Esophagus muscularis mucosa (tissue), 4 donors: ENCODE data around the gene TCEAL7. TPM values are rescaled to one million over a fixed set of nuclear protein-coding genes. Genes with fewer than 3 reads are reported as not detected.

Experiments
- DNase-seq: peaks from one replicate; pipeline ENCODE4 v3.0.0-alpha.2; 2017; ENCODE audit errors: extremely low spot score
- H3K27ac ChIP-seq, 4 donors: fragments of 200-600 bp; sonication (generic); replicated peaks in 1 of 4; 1 replicate in 3 of 4; 2 replicates in 1 of 4; pipeline ENCODE4 v1.5.1; 2016 to 2019; ENCODE audit warnings: mild to moderate bottlenecking in 1 of 4
- H3K27me3 ChIP-seq, 4 donors: fragments of 200-600 bp; sonication (generic); one replicate each; pipeline versions ENCODE4 v1.5.1 to v1.6.0; 2016 to 2019
- H3K36me3 ChIP-seq, 4 donors: fragments of 200-600 bp; sonication (generic); one replicate each; pipeline ENCODE4 v1.5.1; 2016 to 2019
- H3K4me1 ChIP-seq, 4 donors: fragments of 200-600 bp; sonication (generic); one replicate each; pipeline ENCODE4 v1.5.1; 2016 to 2019
- H3K4me3 ChIP-seq, 4 donors: fragments of 200-600 bp; sonication (generic); 1 replicate in 2 of 4; 2 replicates in 2 of 4; pipeline ENCODE4 v1.5.1; 2016 to 2019; ENCODE audit warnings: mild to moderate bottlenecking in 4 of 4, moderate library complexity in 1 of 4
- H3K9me3 ChIP-seq, 4 donors: fragments of 200-600 bp; sonication (generic); 1 replicate in 3 of 4; 2 replicates in 1 of 4; pipeline ENCODE4 v1.5.1; 2016 to 2019
- EP300 ChIP-seq: sonication (generic); formaldehyde crosslinking; IDR thresholded peaks from one replicate; pipeline ENCODE4 v1.6.1; 2017; ENCODE audit warnings: antibody characterized with exemption
- POLR2A ChIP-seq: fragments of 450-650 bp; IDR thresholded peaks from one replicate; pipeline ENCODE4 v1.6.1; 2017; ENCODE audit warnings: antibody characterized with exemption, moderate library complexity, mild to moderate bottlenecking, low read depth
- POLR2AphosphoS5 ChIP-seq, 2 donors: sonication (generic); formaldehyde crosslinking; IDR thresholded peaks; one replicate each; pipeline ENCODE4 v1.6.1; 2017; ENCODE audit warnings: antibody characterized with exemption in 2 of 2
- WGBS: methylation state at CpG from one replicate; pipeline ENCODE4 v1.1.5; 2018; 5-methylcytosine and 5-hydroxymethylcytosine counted together
- intact Hi-C: fragments of 100-400 bp; cut with DNase I; formaldehyde crosslinking; loops from one replicate; pipeline ENCODE4 v1.15.1; 2023
- total RNA-seq, 4 donors: library from RNA; depleted of rRNA; stranded (reverse); fragments of >200 nt; gene quantifications; one replicate each; pipeline versions ENCODE4 v1.1.0 to v1.2.1, GENCODE V29; 2016
- TF ChIP-seq, protein P1 (sequence below), 3 experiments: fragments of 200-600 bp in 2 of 3; fragments of 450-650 bp in 1 of 3; sonication (generic) in 2 of 3; IDR thresholded peaks; one replicate each; pipeline ENCODE4 v1.5.1; 2017 to 2019; ENCODE audit warnings: antibody characterized with exemption in 3 of 3, mild to moderate bottlenecking in 2 of 3, moderate library complexity in 1 of 3

Gene TCEAL7
- total RNA-seq, 4 donors from 2014 or later = 8.2 to 12.9 (median 10.6) TPM

DNA sequence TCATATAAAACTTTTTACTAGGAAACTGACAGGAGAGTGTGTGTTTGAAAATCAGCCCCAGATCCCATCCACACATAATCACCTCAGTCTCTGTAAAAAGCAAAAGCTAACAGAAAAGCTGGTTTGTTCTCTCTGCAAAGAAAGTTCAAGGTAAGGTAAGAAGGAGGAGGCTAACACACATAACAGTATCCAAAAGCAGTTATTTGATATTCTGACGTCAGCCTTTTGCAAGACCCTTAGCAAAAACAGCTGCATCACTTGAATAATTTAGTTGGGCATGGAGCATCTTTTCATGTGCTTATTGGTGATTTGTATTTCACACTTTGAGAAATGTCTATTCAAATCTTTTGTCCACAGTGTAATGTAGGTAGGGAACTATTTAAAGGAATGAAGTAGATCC is 31.8 kb downstream of the TCEAL7 start:
- Histone ChIP-seq H3K36me3 (no peaks in the 10 kb centered on the region), H3K4me1 (peaks cover 0 to 8% (median 3%) of the 10 kb centered on the region in 4 donors), H3K9me3 (no peaks in the 10 kb centered on the region), H3K4me3 (no peak overlapping the region), H3K27ac (no peak overlapping the region), H3K27me3 (no peaks in the 10 kb centered on the region)
- DNase-seq = no peak
- no peak for TF ChIP-seq EP300
- TF ChIP-seq POLR2A = no peak
- TF ChIP-seq POLR2AphosphoS5 (IDR thresholded peaks at IDR 0.05) = no peak
- TF ChIP-seq, protein P1, sequence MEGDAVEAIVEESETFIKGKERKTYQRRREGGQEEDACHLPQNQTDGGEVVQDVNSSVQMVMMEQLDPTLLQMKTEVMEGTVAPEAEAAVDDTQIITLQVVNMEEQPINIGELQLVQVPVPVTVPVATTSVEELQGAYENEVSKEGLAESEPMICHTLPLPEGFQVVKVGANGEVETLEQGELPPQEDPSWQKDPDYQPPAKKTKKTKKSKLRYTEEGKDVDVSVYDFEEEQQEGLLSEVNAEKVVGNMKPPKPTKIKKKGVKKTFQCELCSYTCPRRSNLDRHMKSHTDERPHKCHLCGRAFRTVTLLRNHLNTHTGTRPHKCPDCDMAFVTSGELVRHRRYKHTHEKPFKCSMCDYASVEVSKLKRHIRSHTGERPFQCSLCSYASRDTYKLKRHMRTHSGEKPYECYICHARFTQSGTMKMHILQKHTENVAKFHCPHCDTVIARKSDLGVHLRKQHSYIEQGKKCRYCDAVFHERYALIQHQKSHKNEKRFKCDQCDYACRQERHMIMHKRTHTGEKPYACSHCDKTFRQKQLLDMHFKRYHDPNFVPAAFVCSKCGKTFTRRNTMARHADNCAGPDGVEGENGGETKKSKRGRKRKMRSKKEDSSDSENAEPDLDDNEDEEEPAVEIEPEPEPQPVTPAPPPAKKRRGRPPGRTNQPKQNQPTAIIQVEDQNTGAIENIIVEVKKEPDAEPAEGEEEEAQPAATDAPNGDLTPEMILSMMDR (IDR thresholded peaks at IDR 0.05) = no peak
- WGBS = 46% methylated on average over 1 of the region's 1 CpG
- intact Hi-C loops = no loop called here

DNA sequence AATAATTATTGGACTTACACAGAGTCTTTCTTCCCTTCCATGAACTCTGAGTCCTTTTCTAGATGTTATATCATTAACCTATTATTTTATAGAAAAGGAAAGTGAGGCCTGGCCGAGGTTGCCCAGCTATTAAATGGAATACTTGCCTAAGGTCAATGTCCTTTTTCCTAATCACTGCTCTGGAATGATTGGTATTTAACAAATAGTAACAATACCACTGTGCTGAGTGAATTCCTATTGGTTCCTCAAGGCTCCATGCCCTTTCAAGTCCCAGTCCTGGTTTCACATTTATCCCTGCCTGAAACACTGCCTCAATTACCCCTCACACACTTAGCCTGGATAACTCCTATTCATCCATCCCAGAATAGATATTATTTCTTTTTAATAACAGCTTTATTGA is 32.4 kb downstream of the TCEAL7 start:
- H3K4me3 ChIP-seq = no peak overlapping the region
- no peaks in the 10 kb centered on the region for H3K36me3 ChIP-seq
- no peak for TF ChIP-seq POLR2AphosphoS5 (IDR thresholded peaks at IDR 0.05)
- TF ChIP-seq POLR2A = no peak
- TF ChIP-seq EP300 = no peak
- TF ChIP-seq, protein P1 (IDR thresholded peaks at IDR 0.05) = no peak
- 24% methylated on average over 1 of the region's 1 CpG for WGBS
- no peaks in the 10 kb centered on the region for H3K27me3 ChIP-seq
- H3K27ac ChIP-seq = no peak overlapping the region
- intact Hi-C loops = no loop called here
- H3K9me3 ChIP-seq = no peaks in the 10 kb centered on the region
- DNase-seq = no peak
- peaks cover 0 to 5% (median 2%) of the 10 kb centered on the region in 4 donors for H3K4me1 ChIP-seq

DNA sequence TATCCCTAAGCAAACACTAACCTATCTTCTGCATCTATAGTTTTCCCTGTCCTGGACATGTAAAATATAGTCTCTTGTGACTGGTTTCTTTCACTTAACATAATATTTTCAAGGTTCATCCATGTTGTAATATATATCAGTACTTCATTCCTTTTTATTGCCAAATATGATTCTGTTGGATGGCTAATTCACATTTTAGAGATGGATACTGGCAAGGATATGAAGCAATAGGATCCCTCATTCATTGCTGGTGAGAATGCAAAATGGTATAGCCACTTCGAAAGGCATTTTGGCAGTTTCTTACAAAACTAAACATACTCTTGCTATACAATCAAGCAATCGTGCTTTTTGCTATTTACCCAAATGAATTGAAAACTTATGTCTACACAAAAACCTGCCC is 33.0 kb downstream of the TCEAL7 start:
- Histone ChIP-seq H3K9me3 (no peaks in the 10 kb centered on the region), H3K36me3 (no peaks in the 10 kb centered on the region), H3K27me3 (no peaks in the 10 kb centered on the region), H3K4me3 (no peak overlapping the region), H3K4me1 (no peaks in the 10 kb centered on the region), H3K27ac (no peak overlapping the region)
- TF ChIP-seq EP300 (no peak), POLR2AphosphoS5 (IDR thresholded peaks at IDR 0.05) (no peak), POLR2A (no peak)
- TF ChIP-seq, protein P1 (IDR thresholded peaks at IDR 0.05) = no peak
- no peak for DNase-seq
- intact Hi-C loops = no loop called here
- 86% methylated on average over 2 of the region's 2 CpGs for WGBS

DNA sequence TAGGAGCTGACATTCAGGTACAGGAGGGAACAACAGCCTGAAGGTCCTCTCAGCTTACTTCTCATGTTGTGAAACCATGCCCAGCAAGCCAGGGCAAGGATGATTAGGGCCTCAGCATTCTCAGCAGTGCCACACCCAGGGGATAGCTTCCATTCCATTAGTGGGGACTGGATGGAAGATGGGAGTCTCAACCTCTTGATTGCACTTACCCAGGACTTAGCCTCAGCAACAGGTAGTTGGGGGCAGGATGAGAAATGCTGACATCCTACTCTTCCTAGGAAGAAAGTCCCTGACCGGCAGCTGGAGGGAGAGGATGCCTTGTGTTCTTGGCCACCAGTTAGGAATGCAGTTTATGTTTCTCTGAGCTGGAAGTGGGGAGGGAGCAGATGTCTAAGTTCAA is 37.5 kb downstream of the TCEAL7 start:
- intact Hi-C loops = no loop called here
- WGBS = 67% methylated on average over 1 of the region's 1 CpG
- TF ChIP-seq POLR2A (no peak), EP300 (no peak), POLR2AphosphoS5 (IDR thresholded peaks at IDR 0.05) (no peak)
- TF ChIP-seq, protein P1 (IDR thresholded peaks at IDR 0.05) = no peak

DNA sequence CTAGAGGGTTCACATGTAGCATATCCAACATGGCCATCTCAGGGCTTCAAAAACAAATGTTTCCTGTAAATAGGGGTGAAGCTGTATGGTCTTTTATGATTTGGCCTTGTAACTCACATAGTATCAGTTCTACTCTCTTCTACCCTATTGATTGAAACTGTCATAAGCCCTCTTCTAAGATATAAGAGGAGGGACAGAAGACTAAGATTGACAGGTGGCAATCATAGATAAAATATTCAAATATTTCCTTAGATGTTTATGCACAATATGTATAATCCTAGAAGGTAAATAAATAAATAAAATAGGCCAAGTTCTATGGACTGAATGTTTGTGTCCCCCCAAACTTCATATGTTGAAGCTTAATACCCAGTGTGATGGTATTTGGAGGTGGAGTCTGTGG is 39.4 kb downstream of the TCEAL7 start:
- Histone ChIP-seq H3K4me1 (no peaks in the 10 kb centered on the region), H3K4me3 (no peak overlapping the region), H3K27me3 (peaks cover 0 to 3% (median 0%) of the 10 kb centered on the region in 4 donors), H3K36me3 (no peaks in the 10 kb centered on the region), H3K9me3 (no peaks in the 10 kb centered on the region), H3K27ac (no peak overlapping the region)
- TF ChIP-seq POLR2AphosphoS5 (IDR thresholded peaks at IDR 0.05) (no peak), EP300 (no peak), POLR2A (no peak)
- TF ChIP-seq, protein P1 (IDR thresholded peaks at IDR 0.05) = no peak
- intact Hi-C loops = no loop called here
- DNase-seq = no peak

More for the DNA sequence above, 37.5 kb downstream of the TCEAL7 start:
- Histone ChIP-seq H3K4me1 (no peaks in the 10 kb centered on the region), H3K4me3 (no peak overlapping the region), H3K36me3 (no peaks in the 10 kb centered on the region), H3K9me3 (no peaks in the 10 kb centered on the region), H3K27ac (no peak overlapping the region), H3K27me3 (peaks cover 0 to 3% (median 0%) of the 10 kb centered on the region in 4 donors)
- DNase-seq = no peak
